Nephron progenitor cell (in vitro differentiated cells): ENCODE measurements around the gene PTH2.

ENCODE experiments used
- DNase-seq: peaks from one replicate; pipeline ENCODE4 v3.0.0; 2021
- H3K27ac Mint-ChIP-seq: 2 replicates; pipeline ENCODE4 v1.8.0; 2021; ENCODE audit warnings: mild to moderate bottlenecking, moderate library complexity, mixed read lengths
- H3K27me3 Mint-ChIP-seq: 2 replicates; pipeline ENCODE4 v1.8.0; 2021; ENCODE audit warnings: mild to moderate bottlenecking, low read depth, mixed read lengths; ENCODE audit not compliant: poor library complexity
- H3K36me3 Mint-ChIP-seq: 2 replicates; pipeline ENCODE4 v1.8.0; 2021; ENCODE audit warnings: low read depth, mixed read lengths
- H3K4me1 Mint-ChIP-seq: 2 replicates; pipeline ENCODE4 v1.8.0; 2021; ENCODE audit warnings: mixed read lengths
- H3K4me3 Mint-ChIP-seq: 2 replicates; pipeline ENCODE4 v1.8.0; 2021; ENCODE audit warnings: mild to moderate bottlenecking, moderate library complexity, mixed read lengths
- H3K9me3 Mint-ChIP-seq: 2 replicates; pipeline ENCODE4 v1.8.0; 2021; ENCODE audit warnings: mild to moderate bottlenecking, moderate library complexity, mixed read lengths
- CTCF ChIP-seq: fragments of 200-600 bp; sonication (generic); IDR thresholded peaks from 2 replicates; pipeline ENCODE4 v1.5.0; 2021; ENCODE audit warnings: antibody characterized with exemption

PTH2 gene

DNA sequence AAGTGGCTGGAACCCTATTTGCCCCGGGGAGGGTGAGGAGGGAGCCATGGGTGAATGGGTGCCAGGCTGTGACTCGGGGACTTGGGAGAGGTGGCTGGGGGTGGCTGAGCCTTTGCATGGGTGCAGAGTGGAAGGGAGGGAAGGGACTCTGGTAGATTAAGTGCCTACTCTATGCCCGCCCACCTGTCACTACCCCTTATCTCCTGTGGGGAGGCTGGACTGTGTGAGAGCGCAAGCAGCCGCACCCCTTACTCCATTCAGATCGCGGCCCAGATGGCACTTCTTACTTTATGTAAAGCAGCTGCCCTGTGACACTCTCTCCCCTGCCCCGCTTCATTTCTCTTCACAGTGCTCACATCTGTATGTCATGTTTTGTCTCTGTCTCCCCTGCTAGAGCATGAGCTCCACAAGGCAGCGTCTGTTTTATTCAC lies 32.3 kb downstream of the PTH2 start:
- H3K36me3 Mint-ChIP-seq, result no peaks in the 10 kb centered on the region
- H3K9me3 Mint-ChIP-seq, result peaks cover 8% of the 10 kb centered on the region
- no peak overlapping the region for H3K4me3 Mint-ChIP-seq
- no peak overlapping the region for H3K27ac Mint-ChIP-seq
- H3K27me3 Mint-ChIP-seq, result peaks cover 19% of the 10 kb centered on the region
- H3K4me1 Mint-ChIP-seq, result peaks cover 30% of the 10 kb centered on the region
- no peak for TF ChIP-seq CTCF
- no peak for DNase-seq

- no peaks in the 10 kb centered on the region for H3K36me3 Mint-ChIP-seq
- H3K27me3 Mint-ChIP-seq, result peaks cover 20% of the 10 kb centered on the region
- DNase-seq, result no peak
- no peak overlapping the region for H3K4me3 Mint-ChIP-seq
- peaks cover 30% of the 10 kb centered on the region for H3K4me1 Mint-ChIP-seq
- H3K27ac Mint-ChIP-seq, result no peak overlapping the region
- H3K9me3 Mint-ChIP-seq, result peaks cover 8% of the 10 kb centered on the region
- TF ChIP-seq CTCF, result no peak
These were observed 32.9 kb downstream of the PTH2 start for GRCh38 chr19:49390131-49390928.

DNA sequence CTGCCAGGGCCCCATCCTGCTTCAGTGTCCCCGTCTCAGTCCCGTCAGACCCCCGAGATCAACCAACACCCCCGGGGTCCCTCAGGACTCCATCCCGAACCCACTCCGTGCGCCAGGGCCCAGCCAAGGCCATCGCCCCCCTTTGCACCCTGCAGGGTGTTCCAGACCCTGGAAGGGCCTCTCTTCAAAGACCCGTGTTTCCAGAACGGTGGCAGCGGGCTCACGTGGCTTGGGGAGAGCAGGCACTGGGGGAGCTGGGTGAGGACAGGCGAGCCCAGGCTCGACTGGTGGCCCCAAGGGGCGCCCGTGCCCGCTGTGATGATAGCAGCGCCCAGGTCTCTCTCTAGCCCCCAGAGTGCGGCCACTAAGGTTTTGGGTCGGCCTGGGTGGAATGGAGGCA lies 33.8 kb downstream of the PTH2 start:
- Mint-ChIP-seq H3K4me1 (peaks cover 29% of the 10 kb centered on the region), H3K4me3 (no peak overlapping the region), H3K27ac (no peak overlapping the region), H3K27me3 (peaks cover 16% of the 10 kb centered on the region), H3K36me3 (no peaks in the 10 kb centered on the region), H3K9me3 (peaks cover 13% of the 10 kb centered on the region)
- TF ChIP-seq CTCF, result no peak
- no peak for DNase-seq

DNA sequence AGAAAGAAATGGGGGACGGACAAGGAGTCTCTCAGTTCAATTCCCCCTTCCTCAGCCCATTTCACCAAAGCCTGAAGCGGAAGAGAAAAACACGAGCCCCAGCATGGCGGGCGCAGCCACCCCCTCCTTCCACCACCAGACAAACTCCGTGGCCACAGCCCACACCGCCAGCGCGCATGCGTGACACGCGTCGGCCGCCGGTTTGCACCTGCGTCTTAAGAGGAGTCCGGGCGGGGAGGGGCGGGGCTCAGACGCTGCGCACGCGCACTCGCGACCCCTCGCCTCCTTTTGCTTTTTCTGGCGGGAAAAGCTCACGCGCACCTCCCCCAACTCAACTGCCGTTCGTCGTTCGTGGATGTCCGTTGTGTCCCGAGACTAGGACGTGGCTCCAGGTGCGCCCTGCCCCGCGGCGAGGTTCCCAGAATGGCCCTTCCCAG lies 35.3 kb downstream of the PTH2 start, which contains the start of gene KASH5:
TSS of gene KASH5 (plus strand) at position 314 of the 437 bp plus-strand sequence. CDS start 2,635 bp downstream, outside the sequence.
- Mint-ChIP-seq H3K27ac (no peak within 1 kb of the TSS), H3K4me3 (no peak within 1 kb of the TSS), H3K27me3 (peaks cover 19% of the 10 kb centered on the region), H3K4me1 (peaks cover 25% of the 10 kb centered on the region), H3K36me3 (no peaks in the 10 kb centered on the region), H3K9me3 (peaks cover 19% of the 10 kb centered on the region)
- no peak for TF ChIP-seq CTCF
- no peak for DNase-seq

GRCh38 chr19:49383599-49383998 lies 39.6 kb downstream of the PTH2 start:
- no peak for TF ChIP-seq CTCF
- no peak overlapping the region for H3K4me3 Mint-ChIP-seq
- peaks cover 5% of the 10 kb centered on the region for H3K4me1 Mint-ChIP-seq
- no peak for DNase-seq
- peaks cover 10% of the 10 kb centered on the region for H3K36me3 Mint-ChIP-seq
- no peak overlapping the region for H3K27ac Mint-ChIP-seq
- H3K9me3 Mint-ChIP-seq, result peaks cover 34% of the 10 kb centered on the region
- peaks cover 8% of the 10 kb centered on the region for H3K27me3 Mint-ChIP-seq

DNA sequence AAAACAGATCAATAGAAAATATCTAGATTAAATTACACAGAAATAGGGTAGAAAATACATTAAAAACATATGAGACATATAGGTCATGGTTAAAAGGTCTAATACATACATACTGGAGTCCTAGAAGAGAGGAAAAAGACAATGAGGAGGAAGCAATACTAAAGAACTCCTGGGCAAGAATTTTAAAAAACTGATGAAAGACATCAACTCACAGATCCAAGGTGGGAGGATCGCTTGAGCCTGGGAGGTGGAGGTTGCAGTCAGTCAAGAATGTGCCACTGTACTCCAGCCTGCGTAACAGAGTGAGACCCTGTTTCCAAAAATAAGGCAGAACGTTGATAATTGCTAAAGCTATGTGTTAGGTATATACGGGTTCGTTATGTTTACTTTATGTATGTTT lies 40.6 kb downstream of the PTH2 start:
- Mint-ChIP-seq H3K4me3 (no peak overlapping the region), H3K4me1 (peaks cover 7% of the 10 kb centered on the region), H3K27me3 (peaks cover 8% of the 10 kb centered on the region), H3K9me3 (peaks cover 33% of the 10 kb centered on the region), H3K27ac (no peak overlapping the region), H3K36me3 (peaks cover 10% of the 10 kb centered on the region)
- no peak for TF ChIP-seq CTCF
- DNase-seq, result no peak
